NCI-H1436 treated with DMSO at 0.1 percent for 48 hours (cell line): ENCODE measurements around the gene PAPPA2.
A peak's percentile ranks its signal among the peaks of the same experiment; 100 is the strongest.
"Not testable (repeated sequence)": the region's sequence is repeated elsewhere in the genome, so short reads cannot be mapped to it uniquely, and the experiment has no call there.

Experiments
- DNase-seq: peaks from one replicate; lab custom pipeline; 2025; lab: John Stamatoyannopoulos, UW

The PAPPA2 gene

DNA sequence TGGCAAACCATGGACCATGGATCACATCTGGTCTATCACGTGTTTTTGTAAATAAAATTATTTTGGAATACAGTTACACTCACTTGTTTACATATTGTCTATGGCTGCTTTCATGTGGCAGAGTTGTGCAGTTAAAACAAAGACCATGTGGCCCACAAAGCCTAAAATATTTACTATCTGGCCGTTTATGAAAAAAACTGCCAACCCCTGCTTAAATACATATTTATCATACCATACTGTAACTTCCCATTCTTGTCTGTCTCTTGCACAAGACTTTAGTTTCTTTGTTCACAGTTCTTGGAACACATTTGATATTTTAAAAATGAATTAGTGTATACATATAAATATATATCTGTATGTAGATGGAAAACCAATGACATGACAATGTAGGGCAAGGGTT is 141.5 kb downstream of the PAPPA2 start:
- DNase-seq: no peak

DNA sequence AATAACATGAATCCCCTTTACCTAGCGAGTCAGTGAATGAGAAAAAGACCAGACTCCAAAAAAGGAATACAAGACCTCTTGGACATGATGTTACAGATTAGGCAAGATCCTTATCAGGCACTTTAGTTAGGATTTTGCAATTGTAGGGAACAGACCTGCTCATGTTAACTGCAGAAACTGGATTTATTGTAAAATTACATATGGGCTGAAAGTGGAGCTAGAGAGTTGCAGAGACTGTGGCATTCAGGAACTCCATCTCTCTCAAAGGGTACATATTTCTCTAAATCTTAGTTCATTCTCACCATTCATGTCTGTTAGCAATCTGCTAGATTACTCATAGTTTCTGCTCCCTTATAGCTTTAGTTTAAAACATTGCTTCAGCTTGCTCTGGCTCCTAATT is 142.2 kb downstream of the PAPPA2 start:
- DNase-seq: no peak

DNA sequence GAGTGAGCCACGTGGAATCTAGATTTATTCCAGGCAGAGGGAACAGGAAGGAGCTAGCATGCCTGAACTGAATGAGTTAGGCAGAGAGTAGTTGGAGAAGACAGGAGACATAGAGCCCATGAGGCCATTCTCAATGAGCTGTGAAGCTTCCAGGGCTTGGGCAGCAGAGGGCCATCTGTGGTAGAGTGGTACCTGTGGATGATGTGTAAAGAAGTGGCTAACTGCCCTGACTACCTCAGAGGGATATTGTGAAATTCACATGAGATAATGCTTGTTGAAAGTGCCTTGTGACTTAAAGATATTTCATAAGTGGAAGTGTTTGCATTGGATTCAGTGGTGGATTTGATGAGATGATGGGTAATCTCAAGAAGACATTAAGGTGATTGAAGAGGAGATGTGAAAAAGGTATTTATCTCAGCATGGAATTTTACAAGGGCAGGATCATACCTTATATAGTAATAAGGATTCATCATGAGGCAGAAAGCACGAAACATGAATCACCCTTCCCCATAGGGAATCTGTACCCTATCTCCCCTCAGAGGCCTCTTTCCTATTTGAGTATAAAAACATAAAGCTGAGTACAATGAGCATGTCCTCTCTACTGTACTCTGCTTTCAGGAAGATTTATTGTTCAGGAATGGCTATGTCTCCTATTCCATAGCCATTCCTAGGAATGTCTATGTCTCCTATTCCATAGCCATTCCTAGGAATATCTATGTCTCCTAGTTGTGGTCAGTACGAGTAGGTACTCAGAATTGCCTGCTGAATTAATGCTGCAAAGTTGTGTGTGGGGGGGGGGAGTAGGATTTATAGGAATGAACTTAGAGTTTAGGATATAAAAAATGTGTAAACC is 146.8 kb downstream of the PAPPA2 start:
- no peak for DNase-seq

DNA sequence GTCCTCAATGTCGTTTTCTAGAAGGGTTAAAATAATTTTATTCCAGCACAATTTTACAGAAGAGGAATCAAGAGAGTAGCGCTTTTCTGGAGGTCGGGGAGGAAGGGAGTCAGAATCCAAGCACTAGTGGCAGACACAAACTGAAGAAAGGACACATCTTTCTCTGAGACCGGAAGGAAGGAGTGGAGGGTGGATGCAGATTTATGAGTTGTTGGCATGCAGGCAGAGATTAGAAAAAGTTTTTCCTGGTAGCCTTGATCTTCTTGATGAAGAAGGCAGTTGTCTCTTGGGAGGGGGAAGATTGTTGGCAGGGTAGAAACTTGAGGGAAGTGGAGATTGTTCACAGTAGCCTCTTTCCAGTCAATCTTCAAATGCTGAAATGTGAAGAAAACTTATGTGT is 149.8 kb downstream of the PAPPA2 start:
- DNase-seq: no peak

DNA sequence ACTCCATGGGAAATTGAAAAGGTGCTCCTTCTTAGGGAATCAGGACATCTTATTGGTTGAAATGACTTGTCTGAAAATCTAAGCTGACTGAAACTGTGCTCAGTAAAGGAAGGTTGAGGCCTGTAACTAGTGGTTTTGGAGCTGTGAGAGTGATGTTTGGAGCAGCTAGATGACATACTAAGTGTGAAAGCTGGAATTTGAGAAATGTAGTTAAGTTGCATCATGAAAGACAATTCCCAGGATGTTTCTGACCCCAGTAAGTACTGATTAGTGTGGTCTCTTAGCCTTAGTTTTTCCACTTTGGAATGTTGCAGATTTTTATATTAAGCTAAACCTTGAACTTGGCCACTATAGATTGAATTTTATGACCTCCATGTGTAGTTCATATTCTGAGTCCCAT is 154.9 kb downstream of the PAPPA2 start:
- DNase-seq: no peak

DNA sequence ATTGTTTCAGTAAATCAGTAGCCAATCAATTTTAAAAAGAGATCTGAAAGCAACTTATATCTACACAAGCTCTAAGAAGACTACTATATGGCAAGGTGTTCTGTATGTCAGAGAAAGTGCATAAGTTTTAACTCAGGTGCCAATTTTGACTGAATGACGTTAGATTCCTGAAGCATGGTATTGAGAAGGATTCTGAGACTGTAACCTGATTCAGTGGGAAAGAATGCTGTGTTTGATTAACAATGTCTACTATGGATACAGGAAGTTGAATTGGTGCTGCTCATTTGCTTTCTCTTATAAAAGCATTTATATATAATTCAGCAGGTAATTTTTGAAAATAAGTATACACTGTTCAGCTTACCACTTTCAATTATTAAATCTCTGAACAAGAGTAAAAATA is 156.3 kb downstream of the PAPPA2 start:
- DNase-seq: no peak

DNA sequence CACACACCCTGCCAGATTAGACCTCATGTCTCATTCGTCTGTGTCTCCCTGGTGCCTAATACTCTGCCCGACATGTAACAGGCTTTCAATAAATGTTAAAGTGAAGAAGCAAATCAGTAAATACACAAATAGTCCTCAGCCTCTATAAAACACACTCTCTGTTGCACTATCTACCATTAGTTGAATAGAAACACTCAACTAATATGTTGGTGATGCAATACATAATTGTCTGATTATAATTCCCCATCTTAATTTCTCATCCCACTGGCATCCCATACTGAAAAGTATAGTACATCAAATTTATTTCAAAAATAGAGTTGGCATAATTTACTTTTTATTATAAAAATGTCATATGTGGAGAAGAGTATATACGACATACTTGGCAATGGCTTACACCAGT is 162.4 kb downstream of the PAPPA2 start:
- no peak for DNase-seq

DNA sequence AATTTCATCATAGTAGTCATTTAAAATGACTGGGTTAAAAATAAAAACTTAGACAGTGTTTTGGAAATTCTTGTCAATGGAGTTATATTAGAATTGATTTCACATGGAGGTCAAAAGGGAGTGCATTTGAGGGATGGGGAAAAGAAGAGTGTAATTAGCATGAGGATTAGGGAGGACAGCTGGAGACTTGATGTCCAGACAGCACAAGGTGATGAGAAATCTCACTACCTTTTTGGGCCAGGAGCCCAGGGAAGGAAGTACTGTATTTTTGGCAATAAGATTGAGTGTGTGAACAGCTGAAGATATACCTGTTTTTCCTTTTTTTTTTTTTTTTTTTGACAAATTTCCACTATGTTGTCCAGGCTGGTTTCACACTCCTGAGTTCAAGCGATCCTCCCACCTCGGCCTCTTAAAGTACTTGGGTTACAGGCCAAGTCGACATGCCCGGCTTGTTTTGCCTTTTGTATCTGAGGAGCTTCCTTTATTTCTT is 163.6 kb downstream of the PAPPA2 start:
- no peak for DNase-seq

DNA sequence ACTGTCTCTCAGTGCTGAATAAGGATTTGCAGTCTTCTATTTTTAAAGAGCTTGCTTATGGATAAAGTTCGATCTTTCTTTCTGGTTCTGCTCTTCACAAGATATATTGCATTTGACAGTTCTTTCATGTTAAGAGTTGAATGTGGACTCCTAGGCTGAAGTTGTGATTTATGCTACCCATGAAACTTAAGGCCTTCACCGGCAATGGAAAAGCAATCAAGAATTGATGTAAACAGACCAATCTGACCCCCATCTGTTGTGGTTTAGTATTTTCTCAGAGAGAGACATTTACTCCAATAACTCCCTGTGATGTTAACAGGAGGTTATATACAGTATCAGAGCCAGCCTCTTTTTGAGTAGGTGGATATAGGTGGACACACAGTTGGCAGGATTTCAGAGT is 165.8 kb downstream of the PAPPA2 start:
- DNase-seq: no peak

DNA sequence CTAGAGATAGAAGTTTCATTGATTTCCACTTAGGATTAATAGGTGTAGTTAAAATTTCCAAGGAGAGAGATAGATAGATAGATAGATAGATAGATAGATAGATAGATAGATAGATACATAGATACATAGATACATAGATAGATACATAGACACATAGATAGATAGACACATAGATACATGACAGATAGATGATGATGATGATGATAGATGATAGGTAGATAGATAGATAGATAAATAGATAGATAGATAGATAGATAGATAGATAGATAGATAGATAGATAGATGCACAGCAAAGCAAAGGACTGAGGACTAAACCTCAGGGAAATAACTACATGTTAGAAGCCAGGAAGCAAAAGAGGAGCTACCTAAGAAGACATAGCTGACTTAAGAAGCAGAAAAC is 171.8 kb downstream of the PAPPA2 start:
- DNase-seq: not testable (repeated sequence)

DNA sequence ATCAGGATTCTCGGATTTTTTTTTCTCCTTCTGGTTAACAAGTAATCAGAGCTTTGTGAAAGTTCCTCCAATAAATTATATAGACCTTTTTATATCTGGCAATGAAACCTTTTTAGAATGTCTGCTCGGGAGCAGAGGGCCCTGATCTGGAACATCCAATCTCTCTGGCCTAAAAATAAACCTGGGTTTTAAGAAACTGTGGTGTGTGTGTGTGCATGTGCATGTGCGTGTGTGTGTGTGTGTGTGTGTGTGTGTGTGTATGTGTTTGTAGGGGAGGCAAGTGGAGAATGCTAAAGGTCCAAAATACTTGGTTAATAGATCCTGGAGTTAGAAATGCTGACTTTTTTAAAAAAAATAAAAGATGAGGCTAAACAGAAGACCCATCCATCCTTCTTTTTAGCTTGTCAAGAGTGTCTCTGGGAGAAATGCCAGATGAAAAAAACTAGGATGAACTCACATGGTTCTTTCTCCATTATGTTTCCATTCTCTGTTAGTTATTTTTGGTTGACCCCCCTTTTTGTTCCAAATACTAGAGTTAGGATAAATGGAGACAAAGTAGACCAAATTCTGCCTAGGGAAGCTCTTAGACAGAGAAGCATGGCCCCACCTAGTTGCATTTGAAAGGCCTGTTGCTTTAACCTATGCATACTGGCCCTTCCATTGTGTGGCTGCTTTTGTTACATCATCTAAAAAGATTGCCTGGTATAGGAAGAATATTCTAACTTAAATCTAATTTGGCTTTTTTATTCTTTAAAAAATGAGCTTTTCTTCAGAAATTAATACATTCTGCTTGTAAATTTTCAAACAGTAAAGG is 175.9 kb downstream of the PAPPA2 start:
- no peak for DNase-seq

DNA sequence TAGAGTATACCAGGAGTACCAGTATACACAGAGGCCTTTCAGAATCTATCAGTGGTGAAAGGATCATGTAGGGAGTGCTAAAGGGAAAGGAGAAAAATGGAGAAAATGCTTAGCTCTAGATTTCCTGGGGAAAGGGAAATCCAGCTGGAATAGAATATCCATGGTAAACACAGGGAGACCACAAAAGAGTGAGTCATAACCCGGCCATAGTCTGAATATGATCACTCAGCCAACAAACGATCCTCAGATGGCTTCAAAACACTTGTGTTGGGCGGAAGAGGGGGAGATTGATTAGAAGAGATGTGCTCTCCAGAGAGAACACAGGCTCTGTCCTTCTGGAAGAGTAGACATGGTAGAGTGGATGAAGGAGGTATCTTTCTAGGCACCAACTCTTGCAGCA is 180.6 kb downstream of the PAPPA2 start:
- no peak for DNase-seq

DNA sequence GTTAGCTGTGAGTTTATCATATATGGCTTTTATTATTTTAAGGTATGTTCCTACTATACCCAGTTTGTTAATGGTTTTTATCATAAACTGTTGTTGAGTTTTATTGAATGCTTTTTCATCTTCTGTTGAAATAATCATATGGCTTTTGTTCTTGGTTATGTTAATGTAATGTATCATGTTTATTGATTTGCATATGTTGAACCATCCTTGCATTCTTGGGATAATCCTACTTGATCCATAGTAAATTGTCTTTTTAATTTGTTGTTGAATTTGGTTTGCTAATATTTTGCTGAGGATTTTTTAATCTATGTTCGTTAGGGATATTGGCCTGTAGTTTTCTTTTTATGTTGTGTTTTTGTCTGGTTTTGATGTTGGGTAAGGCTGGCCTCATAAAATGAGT is 185.6 kb downstream of the PAPPA2 start:
- no peak for DNase-seq

DNA sequence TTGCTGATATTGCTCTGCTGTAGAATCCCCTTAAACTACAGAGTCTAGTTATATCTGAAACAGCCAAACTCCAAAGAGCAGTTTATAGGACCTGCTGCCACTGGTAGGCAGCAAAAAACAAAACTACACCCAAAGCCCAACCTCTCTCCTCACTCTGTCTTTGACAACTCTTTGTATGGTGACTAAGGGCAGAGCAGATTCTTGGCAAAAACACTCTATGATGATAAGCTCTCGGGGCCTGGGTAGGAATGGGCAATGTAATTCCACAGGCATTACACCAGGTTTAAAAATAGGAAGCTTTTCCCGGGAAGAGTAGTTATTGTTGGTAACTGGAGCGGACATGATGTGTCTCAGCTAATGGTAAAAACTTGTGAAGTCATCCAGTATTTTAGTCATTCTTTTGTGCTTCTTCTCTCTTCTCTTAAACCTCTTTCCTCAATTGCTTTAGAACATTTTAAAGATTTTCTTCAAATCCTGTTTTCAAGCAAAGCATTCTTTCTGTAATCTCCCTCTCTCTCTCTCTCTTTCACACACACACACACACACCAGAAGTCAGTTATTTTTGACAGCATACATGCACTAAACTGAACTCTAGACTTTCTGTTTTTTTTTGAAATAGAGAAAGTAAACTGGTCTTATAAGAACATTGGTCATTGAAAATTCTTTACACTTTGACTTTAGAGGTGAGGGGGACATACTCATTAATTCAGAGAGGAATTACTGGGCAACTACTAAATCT is 193.5 kb downstream of the PAPPA2 start:
- DNase-seq: no peak

DNA sequence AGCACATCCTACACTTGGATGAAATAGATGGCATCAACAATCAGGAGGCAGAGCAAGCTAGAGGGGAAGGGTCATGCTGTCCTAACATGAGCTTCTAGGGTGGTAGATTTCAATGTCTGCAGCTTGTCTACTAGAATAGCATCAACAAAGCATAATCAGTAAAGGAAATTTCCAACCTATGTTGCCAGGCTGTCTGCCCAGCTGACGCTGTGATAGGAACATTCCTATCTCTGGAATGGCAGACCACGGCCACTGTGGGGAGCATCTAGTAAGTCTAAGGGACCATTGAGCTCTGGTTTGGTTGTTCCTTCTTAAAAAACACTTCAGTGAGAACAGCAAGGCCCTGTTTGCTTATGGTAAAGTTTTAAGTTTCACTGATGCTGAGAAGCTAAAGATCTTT is 206.8 kb downstream of the PAPPA2 start:
- no peak for DNase-seq

DNA sequence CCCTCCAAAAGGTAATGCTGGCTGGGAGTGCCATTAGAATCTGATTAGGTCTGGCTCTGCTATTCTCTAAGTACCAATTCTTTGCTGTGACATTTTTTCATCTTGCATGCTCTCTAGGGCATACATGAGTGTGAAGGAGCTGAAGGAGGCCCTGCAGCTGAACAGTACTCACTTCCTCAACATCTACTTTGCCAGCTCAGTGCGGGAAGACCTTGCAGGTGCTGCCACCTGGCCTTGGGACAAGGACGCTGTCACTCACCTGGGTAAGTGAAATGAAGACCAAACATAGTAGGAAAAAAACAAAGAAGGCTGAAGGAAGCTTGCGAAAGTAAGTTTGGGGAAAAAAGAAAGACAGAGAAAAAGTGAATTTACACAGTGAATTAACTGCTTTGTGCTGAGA is 207.9 kb downstream of the PAPPA2 start:
- no peak for DNase-seq

DNA sequence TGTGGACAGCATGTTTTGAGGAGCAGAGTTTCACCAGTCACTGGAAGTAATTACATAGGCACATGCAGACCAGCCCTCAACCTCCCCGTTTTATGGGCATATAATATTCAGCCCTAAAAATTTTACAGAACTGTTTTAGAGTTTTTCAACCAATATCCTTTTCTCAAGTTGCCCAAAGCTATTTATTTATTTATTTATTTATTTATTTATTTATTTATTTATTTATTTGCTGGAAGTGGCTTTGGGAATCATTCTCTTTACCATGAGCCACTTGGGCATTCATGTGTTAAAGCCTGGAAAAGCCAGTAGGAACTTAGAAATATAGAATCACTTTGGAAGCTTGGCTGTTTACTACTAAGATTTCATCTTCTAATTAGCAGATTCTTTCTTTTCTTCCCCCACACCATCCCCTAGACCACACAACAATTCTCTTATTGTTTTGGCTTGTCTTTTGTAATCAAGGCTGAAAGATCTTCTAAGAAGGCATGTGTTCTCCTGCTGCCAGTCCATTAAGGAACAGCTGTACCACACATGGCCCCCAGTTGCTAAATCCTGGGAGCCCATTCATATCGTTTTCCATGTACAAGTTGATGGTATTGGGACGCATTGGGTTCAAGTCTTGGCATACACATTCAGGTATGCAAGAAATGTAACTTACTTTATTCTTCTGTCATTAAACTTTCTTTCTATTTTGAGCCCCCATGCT is 220.0 kb downstream of the PAPPA2 start:
- no peak for DNase-seq

DNA sequence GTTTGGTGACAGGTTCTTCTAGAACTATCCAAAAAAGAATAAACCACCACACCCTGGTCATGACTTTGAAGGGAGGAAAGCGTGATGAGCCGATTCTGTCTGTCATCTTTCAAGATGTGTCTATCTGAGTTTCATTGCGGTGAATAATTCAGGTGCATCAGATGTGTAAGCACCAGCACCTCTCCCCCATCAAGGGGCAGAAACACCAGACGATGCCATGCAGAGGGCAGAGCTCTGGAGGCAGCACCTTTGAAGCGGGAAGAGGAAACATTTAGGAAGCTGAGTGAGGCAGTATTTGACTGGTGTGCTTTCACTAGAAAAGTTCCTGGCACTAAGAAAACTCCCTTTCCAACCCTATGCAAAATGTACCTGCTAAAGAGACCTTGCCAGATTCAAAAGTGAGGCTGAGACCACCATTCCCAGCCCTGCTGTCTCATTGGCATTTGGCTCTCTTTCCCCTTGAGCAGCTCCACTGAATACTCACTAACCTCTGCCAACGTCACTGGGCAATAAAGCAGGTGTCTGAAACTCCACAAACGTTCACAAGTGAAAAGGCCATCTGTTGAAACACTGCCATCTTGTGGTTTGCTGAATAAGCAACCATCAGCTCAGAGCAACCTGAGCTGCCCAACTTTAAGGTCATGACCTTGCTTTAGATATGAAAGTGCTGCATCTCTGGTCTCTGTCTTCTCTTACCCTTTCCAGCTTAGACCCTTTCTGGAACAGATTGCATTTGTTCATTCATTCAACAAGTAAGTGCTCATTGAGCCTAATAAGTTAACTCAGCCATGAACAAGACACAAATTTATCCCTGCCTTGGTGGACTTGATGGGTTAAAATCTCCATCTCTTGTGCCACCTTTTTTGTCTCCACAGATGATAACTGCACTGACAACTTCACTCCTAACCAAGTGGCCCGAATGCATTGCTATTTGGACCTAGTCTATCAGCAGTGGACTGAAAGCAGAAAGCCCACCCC is 228.6 kb downstream of the PAPPA2 start:
- DNase-seq: peak; percentile 5

DNA sequence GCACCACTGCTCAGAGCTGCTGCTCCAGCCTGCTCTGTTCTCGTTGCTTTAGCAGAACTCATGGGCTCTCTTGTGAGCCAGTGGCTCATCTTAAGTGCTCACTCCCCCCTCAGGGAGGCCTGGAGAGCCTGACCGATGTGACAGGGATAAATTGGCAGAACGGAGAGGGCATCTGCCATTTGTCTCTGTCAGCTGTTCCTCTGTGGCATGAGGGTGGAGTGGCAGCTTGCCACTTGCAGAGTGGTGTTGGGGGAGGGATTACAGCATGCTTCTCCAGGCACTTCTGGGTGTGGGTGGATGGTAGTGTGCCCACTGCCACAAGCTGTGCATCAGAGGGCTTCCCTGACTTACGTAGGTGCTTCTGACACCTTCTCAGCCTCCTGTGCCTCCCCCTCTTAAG is 229.5 kb downstream of the PAPPA2 start:
- DNase-seq: no peak

DNA sequence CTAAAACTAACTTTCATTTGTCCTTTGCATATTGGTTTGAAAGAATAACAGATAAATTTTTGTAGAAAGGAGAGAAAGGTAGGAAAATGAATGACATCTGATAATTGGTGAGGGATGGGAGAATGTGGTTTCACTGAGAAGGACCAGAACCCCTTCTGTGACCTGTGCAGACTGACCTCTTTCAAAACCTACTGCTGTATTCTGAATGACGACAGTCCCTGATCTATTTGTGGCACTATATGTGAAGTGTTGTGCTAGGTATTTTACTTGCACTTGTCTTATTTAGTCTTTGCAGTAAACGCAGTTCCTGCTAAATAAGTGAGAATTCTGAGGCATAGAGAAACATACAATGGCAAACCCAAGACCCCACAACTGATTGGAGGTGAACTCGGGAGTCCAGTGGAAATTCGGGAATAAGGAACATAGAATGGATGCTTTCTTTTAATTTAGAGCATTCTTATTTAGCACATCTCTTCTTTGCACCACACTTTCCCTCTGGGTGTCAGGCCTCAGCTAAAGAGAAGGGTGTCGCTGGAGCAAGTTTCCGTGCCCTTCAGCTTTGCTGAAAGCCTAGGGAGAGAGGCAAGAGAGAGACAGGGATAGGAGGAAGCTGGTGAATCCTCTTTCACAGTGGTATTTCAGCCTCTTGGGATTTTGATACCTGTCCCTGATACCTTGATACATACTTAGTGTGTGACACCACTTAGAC is 230.2 kb downstream of the PAPPA2 start:
- no peak for DNase-seq
